Measurements from ENCODE around the gene SCAND1.
"Not testable (repeated sequence)": the region's sequence is repeated elsewhere in the genome, so short reads cannot be mapped to it uniquely, and the experiment has no call there.

Gene SCAND1

GRCh38 chr20:35954200-35954906 lies at the start of gene SCAND1:
TSS of gene SCAND1 (minus strand) at chr20:35954502. CDS start at chr20:35954284, 218 bp downstream.
- peak; percentile 99 for DNase-seq

- no peak for DNase-seq
Observed at GRCh38 chr20:36004045-36004444, 49.7 kb upstream of the SCAND1 start.

- no peak for DNase-seq
Observed at GRCh38 chr20:36002855-36003254, 48.6 kb upstream of the SCAND1 start.

GRCh38 chr20:36001331-36001730 lies 47.0 kb upstream of the SCAND1 start:
- not testable (repeated sequence) for DNase-seq

DNA sequence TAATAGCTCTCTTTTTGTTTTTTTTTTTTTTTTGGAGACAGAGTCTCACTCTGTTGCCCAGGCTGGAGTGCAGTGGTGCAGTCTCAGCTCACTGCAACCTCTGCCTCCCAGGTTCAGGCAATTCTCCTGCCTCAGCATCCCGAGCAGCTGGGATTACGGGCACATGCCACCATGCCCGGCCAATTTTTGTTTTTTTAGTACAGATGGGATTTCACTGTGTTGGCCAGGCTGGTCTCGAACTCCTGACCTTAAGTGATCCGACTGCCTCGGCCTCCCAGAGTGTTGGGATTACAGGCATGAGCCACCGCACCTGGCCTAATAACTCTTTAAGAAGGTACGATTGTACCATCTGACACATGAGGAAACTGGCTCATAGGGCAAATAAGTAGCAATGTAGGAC lies 42.2 kb upstream of the SCAND1 start:
- DNase-seq, result not testable (repeated sequence)

- peak; percentile 75 to 86 for DNase-seq
Observed at GRCh38 chr20:35994994-35995453, 40.7 kb upstream of the SCAND1 start.

GRCh38 chr20:35992713-35993335 lies 38.5 kb upstream of the SCAND1 start:
- DNase-seq, result peak; percentile 62 to 88

- DNase-seq, result peak in 1 of 2 experiments; percentile 64
Observed at GRCh38 chr20:35991142-35991771, 37.0 kb upstream of the SCAND1 start.

- no peak for DNase-seq
Observed at GRCh38 chr20:35988910-35989463, 34.7 kb upstream of the SCAND1 start.

GRCh38 chr20:35985806-35986205 lies 31.5 kb upstream of the SCAND1 start:
- no peak for DNase-seq

DNA sequence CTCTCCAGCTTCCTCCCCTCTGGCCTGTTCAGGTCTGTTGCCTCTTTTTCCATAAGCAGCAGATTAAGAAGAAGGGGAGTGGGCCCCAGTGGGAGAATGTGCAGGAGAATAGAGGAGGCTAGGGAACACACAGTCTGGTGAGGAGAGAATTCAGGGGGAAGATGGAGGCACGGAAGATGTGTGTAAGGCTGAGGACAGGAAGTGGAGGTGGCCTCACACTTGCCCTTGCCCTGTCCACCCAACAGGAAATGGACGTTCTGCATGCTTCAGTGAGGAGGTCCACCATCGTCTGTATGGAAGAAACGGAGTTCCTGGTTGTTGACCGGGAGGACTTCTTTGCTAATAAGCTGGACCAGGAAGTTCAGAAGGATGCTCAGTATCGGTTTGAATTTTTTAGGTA lies 30.1 kb upstream of the SCAND1 start:
- DNase-seq, result no peak

GRCh38 chr20:35981969-35982368 lies 27.7 kb upstream of the SCAND1 start:
- no peak for DNase-seq

GRCh38 chr20:35979544-35979943 lies 25.2 kb upstream of the SCAND1 start:
- DNase-seq, result no peak

- DNase-seq, result no peak
Observed at GRCh38 chr20:35978041-35978513, 23.8 kb upstream of the SCAND1 start.

DNA sequence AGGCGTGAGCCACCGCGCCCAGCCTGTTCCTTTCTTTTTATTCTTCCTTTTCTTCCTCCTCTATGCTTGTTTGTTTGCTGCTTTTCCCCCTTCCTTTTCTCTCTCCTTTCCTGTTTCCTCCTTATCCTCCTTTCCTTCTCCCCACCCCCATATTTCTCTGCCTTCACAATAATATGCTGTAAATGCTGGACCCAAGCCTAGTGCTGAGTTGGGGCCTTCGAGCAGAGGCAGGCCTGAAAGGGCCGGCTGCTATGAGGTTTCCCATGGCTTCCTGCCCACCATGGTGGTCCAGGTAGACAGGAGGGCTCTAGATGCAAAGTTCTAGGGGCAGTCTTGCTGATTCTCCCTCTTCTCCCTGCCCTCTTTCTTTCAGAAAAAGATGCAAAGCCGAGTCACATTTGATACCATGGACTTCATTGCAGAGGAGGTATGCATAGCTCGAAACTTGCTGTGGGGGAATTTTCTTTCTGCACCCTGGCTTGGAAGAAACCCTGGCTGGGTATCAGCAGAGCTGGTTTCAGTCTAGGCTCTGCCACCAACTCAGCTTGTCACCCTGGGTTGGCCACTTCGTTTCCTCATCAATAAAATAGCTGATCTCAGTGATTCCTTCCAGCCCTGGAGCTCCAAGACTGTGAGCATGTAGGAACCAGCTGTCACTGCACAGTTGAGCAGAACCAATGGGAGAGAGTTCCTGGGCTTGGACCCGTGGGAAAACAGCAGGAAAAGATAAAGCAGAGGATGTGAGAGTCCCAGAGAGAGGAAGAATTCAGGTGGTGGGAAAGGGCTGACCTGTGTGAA lies 21.5 kb upstream of the SCAND1 start:
- DNase-seq, result no peak

- DNase-seq, result no peak
Observed at GRCh38 chr20:35974256-35974655, 20.0 kb upstream of the SCAND1 start.

DNA sequence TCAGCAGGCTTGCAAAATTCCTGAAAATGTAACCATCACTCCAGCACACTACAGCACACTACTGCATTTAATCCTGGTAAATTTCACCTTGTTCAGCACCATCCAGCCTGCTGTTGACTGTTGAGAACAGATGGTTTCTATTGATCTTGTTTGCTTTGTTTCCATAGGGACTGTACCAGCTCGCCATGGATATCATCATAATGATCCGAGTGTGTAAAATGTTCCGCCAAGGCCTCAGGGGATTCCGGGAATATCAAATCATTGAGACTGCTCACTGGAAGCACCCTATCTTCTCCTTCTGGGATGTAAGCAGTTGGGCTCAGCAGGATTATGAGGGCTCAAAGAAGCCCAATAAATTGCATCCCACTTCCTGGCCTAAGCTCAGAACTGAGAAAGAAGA lies 18.2 kb upstream of the SCAND1 start:
- peak; percentile 98 to 99 for DNase-seq

- no peak for DNase-seq
Observed at GRCh38 chr20:35971981-35972380, 17.7 kb upstream of the SCAND1 start.

DNA sequence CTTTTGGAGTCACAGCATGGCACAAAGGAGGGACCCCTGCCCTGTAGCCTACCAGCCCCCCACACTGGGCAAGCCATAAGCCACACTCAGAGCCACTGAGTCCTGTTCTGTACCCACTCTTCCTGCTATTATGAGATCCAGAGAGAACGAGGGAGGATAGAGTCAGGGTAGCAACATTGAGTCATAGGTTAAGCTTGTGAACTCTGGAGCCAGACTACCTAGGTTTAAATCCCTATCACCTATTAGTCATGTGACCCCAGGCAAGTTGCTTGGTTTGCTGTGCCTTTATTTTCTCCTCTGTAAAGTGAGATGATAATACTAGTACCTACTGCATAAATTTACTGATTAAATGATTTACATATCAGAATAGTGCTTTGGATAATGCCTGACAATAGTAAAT lies 14.6 kb upstream of the SCAND1 start:
- no peak for DNase-seq

DNA sequence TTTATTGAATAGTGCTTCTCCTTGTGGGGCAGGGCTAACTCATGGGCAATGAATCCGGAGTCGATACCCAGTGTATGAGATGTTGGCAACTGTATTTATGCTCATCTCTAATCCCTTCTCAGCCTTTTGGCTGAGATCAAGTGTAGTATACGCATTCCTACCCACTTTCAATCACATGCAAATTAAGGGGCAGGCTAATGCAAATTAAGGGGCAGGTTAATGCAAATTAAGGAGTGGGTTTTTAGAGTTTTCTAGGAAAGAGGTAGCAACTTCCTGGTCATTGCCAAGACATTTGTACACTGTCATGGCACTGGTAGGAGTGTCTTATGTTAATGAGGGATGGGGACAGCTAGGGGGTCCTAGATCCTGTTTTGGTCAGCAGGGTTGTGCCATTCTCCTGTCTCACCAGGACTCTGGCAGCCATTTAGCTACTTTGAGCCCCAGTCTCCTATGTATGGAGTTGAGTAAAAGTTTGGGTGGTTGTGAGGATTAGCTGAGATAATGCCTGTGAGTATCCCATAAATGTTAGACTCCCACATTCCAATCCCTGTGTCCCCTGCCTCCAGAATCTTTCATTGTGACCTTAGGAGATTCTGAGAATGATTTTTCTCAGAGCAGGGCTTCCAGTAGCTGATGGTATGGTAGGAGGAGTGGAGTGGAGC lies 13.8 kb upstream of the SCAND1 start, which contains the start of gene CNBD2:
CNBD2 (plus strand) TSS at position 612 of the 662 bp plus-strand sequence. CDS start 173 bp downstream, outside the sequence.
- DNase-seq, result no peak

- no peak for DNase-seq
Observed at GRCh38 chr20:35963878-35964277, 9.6 kb upstream of the SCAND1 start.

DNA sequence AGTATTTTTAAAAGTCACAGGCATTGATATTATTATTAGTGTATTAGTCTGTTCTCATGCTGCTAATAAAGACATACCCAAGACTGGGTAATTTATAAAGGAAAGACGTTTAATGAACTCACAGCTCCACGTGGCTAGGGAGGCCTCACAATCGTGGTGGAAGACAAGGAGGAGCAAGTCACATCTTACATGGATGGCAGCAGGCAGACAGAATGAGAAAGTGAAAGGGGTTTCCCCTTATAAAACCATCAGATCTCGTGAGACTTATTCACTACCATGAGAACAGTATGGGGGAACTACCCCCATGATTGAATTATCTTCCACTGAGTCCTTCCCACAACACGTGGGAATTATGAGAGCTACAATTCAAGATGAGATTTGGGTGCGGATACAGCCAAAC lies 5.0 kb upstream of the SCAND1 start:
- not testable (repeated sequence) for DNase-seq
